B cell (primary cell): Measurements from ENCODE around the gene DNAJA1.

ENCODE experiments used
- EZH2 ChIP-seq: IDR thresholded peaks from 2 replicates; pipeline ENCODE4 v1.6.1; 2012; ENCODE audit warnings: borderline replicate concordance, low read depth, mild to moderate bottlenecking, moderate library complexity, low read length; ENCODE audit not compliant: insufficient read depth, poor library complexity, severe bottlenecking
- TF ChIP-seq, protein P1 (sequence below): fragments of 200-600 bp; IDR thresholded peaks from one replicate; pipeline ENCODE4 v1.8.0; 2022; ENCODE audit warnings: antibody characterized with exemption, mild to moderate bottlenecking

DNA sequence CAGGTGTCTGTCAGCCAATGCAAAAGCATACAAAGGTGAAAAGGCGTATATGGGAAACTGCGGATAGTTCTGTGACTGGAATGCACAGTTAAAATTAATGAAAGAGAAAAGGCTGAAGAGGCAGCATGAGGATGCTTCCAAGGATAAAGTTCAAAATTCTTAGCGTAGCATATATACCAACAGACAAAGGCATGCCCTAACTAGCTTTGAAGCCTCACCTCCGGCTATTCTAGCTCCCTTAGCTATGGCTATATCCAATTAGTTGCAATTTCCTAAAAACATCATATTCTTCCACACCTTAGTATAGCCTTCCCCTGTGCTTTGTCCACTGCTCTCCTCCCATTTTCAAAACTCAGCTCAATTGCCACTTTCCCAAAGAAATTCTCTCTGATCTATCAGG is 1.4 kb upstream of the DNAJA1 start:
- TF ChIP-seq, protein P1, sequence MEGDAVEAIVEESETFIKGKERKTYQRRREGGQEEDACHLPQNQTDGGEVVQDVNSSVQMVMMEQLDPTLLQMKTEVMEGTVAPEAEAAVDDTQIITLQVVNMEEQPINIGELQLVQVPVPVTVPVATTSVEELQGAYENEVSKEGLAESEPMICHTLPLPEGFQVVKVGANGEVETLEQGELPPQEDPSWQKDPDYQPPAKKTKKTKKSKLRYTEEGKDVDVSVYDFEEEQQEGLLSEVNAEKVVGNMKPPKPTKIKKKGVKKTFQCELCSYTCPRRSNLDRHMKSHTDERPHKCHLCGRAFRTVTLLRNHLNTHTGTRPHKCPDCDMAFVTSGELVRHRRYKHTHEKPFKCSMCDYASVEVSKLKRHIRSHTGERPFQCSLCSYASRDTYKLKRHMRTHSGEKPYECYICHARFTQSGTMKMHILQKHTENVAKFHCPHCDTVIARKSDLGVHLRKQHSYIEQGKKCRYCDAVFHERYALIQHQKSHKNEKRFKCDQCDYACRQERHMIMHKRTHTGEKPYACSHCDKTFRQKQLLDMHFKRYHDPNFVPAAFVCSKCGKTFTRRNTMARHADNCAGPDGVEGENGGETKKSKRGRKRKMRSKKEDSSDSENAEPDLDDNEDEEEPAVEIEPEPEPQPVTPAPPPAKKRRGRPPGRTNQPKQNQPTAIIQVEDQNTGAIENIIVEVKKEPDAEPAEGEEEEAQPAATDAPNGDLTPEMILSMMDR: no peak
- no peak for TF ChIP-seq EZH2
